ENCODE measurements around the gene PRKCE. TPM values are rescaled to one million over a fixed set of nuclear protein-coding genes. Genes with fewer than 3 reads are reported as not detected.

Gene PRKCE
- total RNA-seq, 4 donors from 2014 or later, result 5.9 to 21.2 (median 18.5) TPM

DNA sequence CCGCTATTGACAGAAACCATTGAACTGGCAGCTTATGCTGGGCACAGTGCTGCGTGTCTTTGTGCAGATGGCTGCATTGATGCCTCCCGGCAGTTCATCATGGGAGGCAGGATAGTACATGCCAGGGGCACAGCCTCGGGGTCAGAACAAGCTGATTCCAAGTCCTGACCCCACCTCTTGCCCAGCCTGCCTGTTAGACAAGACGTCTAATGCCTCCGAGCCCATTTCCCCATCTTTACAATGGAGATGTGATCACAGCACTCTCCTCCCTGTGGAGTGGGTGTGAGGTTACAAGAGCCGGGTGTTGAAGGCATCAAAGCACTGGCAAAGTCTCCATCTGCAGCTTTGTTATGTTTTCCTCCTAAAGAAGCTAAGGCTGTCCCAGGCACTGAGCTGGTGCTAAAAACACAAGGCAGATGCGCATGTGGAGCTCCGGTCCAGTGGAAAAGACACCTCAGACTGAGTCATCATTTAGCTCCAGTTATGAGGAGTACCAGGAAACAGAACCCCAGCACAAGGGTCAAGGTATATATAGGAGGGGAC, 520.0 kb downstream of the PRKCE start:
- H3K27ac ChIP-seq, result peak overlapping the region in 2 of 4 donors; percentile 21 to 66
- peak; percentile 60 for ATAC-seq
- peaks cover 0 to 15% (median 6%) of the 10 kb centered on the region in 3 donors for H3K4me1 ChIP-seq
- no peaks in the 10 kb centered on the region for H3K9me3 ChIP-seq
- H3K27me3 ChIP-seq, result no peaks in the 10 kb centered on the region
- WGBS, 2 donors (ENCODE audit: low coverage in 1 of 2), result 40% methylated on average over 2 of the region's 9 CpGs; no CpG with 5 or more reads in 1 of the 2 donors
- TF ChIP-seq POLR2AphosphoS5 (IDR thresholded peaks at IDR 0.05), result no peak
- no peak for TF ChIP-seq EP300 (IDR thresholded peaks at IDR 0.05)
- no peak for TF ChIP-seq CTCF (IDR thresholded peaks at IDR 0.05)
- no peak for TF ChIP-seq POLR2A (IDR thresholded peaks at IDR 0.05)
- no peak overlapping the region for H3K4me3 ChIP-seq
- H3K36me3 ChIP-seq, result no peaks in the 10 kb centered on the region

DNA sequence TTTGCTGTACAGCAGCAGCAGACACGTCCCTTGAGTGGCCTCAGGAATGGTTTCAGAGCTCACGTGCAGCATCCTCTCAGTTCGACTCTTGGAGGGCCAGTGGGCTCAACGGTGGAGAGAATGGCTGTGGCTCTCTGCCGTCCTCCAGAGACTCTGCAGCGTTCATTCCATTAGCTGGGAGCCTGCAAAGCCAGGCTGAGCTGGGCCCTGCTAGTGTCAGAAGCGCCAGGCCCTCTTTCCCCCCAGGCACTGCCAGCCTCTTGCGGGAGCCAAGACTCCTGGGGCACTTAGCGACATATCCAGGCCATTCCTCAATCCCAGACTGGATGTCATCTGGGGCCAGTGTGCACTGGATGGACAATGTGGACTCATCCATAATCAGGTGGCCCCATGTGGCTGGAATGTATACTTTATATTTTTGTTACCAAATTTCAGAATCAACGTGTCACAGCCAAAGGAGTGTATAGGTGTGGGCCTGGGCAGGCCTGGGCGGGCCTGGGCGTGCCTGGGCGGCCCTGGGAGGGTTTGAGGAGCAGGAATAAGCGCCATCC, 520.6 kb downstream of the PRKCE start:
- H3K27me3 ChIP-seq, result no peaks in the 10 kb centered on the region
- H3K36me3 ChIP-seq, result no peaks in the 10 kb centered on the region
- no peak overlapping the region for H3K4me3 ChIP-seq
- H3K4me1 ChIP-seq, result peaks cover 0 to 15% (median 6%) of the 10 kb centered on the region in 3 donors
- ATAC-seq, result no peak
- no peaks in the 10 kb centered on the region for H3K9me3 ChIP-seq
- TF ChIP-seq EP300 (IDR thresholded peaks at IDR 0.05) (no peak), POLR2AphosphoS5 (IDR thresholded peaks at IDR 0.05) (no peak), CTCF (IDR thresholded peaks at IDR 0.05) (no peak), POLR2A (IDR thresholded peaks at IDR 0.05) (no peak)
- 94 to 100% methylated on average over 3 to 5 of the region's 14 CpGs for WGBS, 2 donors (ENCODE audit: low coverage in 1 of 2)
- peak overlapping the region in 2 of 4 donors; percentile 21 to 66 for H3K27ac ChIP-seq

DNA sequence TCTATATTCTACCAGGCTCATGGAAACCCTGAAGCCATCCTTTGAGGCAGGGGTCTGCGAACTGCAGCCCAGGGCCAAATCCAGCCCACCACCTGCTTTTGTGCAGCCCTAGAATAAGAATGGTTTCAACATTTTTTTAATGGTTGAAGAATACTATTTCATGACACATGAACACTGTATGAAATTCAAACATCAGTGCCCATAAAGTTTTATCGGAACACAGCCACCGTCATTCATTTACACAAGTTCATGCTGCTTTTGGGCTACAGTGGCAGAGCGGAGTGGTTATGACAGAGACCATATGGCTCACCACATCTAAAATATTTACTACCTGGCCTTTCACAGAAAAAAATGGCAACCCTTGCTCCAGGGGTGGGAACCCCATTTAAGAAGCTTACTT, 521.6 kb downstream of the PRKCE start:
- peaks cover 0 to 15% (median 6%) of the 10 kb centered on the region in 3 donors for H3K4me1 ChIP-seq
- 97 to 100% methylated on average over 3 to 4 of the region's 4 CpGs for WGBS, 2 donors (ENCODE audit: low coverage in 1 of 2)
- no peak overlapping the region for H3K27ac ChIP-seq
- no peaks in the 10 kb centered on the region for H3K27me3 ChIP-seq
- no peaks in the 10 kb centered on the region for H3K9me3 ChIP-seq
- no peak for TF ChIP-seq EP300 (IDR thresholded peaks at IDR 0.05)
- no peak for TF ChIP-seq CTCF (IDR thresholded peaks at IDR 0.05)
- TF ChIP-seq POLR2A (IDR thresholded peaks at IDR 0.05), result no peak
- no peak for TF ChIP-seq POLR2AphosphoS5 (IDR thresholded peaks at IDR 0.05)
- ATAC-seq, result no peak
- H3K36me3 ChIP-seq, result no peaks in the 10 kb centered on the region
- H3K4me3 ChIP-seq, result no peak overlapping the region

- Histone ChIP-seq H3K4me1 (peaks cover 0 to 21% (median 6%) of the 10 kb centered on the region in 3 donors), H3K27me3 (no peaks in the 10 kb centered on the region), H3K9me3 (no peaks in the 10 kb centered on the region), H3K4me3 (no peak overlapping the region), H3K36me3 (no peaks in the 10 kb centered on the region), H3K27ac (no peak overlapping the region)
- TF ChIP-seq POLR2A (IDR thresholded peaks at IDR 0.05) (no peak), EP300 (IDR thresholded peaks at IDR 0.05) (no peak), POLR2AphosphoS5 (IDR thresholded peaks at IDR 0.05) (no peak), CTCF (IDR thresholded peaks at IDR 0.05) (no peak)
- 79 to 92% methylated on average over 6 to 7 of the region's 7 CpGs for WGBS, 2 donors (ENCODE audit: low coverage in 1 of 2)
- ATAC-seq, result no peak
Measured at GRCh38 chr2:46173636-46174250, 522.3 kb downstream of the PRKCE start.
